Mesenchymal stem cell (in vitro differentiated cells and primary cell): ENCODE data around the gene SLIT3.
A peak's percentile ranks its signal among the peaks of the same experiment; 100 is the strongest.

Source experiments
- DNase-seq: peaks from one replicate; pipeline ENCODE4 v3.0.0-alpha.2; 2013
- H2AFZ ChIP-seq: one replicate; pipeline ENCODE4 v1.6.1; 2013; ENCODE audit warnings: low read depth, mild to moderate bottlenecking, control low read depth, inconsistent platforms, low read length, moderate library complexity
- H2AK5ac ChIP-seq: 2 replicates; pipeline ENCODE4 v1.6.1; 2013; ENCODE audit warnings: low read length, moderate library complexity, mild to moderate bottlenecking, inconsistent platforms; ENCODE audit not compliant: severe bottlenecking
- H2BK120ac ChIP-seq: one replicate; pipeline ENCODE4 v1.6.1; 2013; ENCODE audit warnings: low read depth, mild to moderate bottlenecking, inconsistent platforms, low read length, moderate library complexity
- H2BK12ac ChIP-seq, 2 experiments: one replicate each; pipeline ENCODE4 v1.6.1; 2013; ENCODE audit warnings: inconsistent platforms in 2 of 2, low read length in 2 of 2, mild to moderate bottlenecking in 2 of 2, moderate library complexity in 2 of 2, control low read depth in 1 of 2
- H2BK15ac ChIP-seq: one replicate; pipeline ENCODE4 v1.6.1; 2013; ENCODE audit warnings: mild to moderate bottlenecking, low read depth, inconsistent platforms; ENCODE audit not compliant: poor library complexity, severe bottlenecking
- H2BK5ac ChIP-seq: 2 replicates; pipeline ENCODE4 v1.6.1; 2013; ENCODE audit warnings: low read depth, mild to moderate bottlenecking, low read length, control low read depth, inconsistent platforms; ENCODE audit not compliant: poor library complexity, severe bottlenecking
- H3K14ac ChIP-seq, 2 experiments: one replicate each; pipeline ENCODE4 v1.6.1; 2013; ENCODE audit warnings: inconsistent platforms in 2 of 2, low read length in 2 of 2, control low read depth in 1 of 2, mild to moderate bottlenecking in 1 of 2, moderate library complexity in 1 of 2
- H3K18ac ChIP-seq, 2 experiments: one replicate each; pipeline ENCODE4 v1.6.1; 2013; ENCODE audit warnings: inconsistent platforms in 2 of 2, low read length in 2 of 2, control low read depth in 1 of 2, low read depth in 1 of 2, mild to moderate bottlenecking in 1 of 2
- H3K23ac ChIP-seq, 2 experiments: one replicate each; pipeline ENCODE4 v1.6.1; 2013; ENCODE audit warnings: inconsistent platforms in 2 of 2, low read length in 2 of 2, mild to moderate bottlenecking in 2 of 2, moderate library complexity in 2 of 2, control low read depth in 1 of 2
- H3K27ac ChIP-seq: 2 replicates; pipeline ENCODE4 v1.5.1; 2013; ENCODE audit warnings: mild to moderate bottlenecking, moderate library complexity, low read length, control low read depth, inconsistent platforms; ENCODE audit not compliant: poor library complexity, severe bottlenecking
- H3K27me3 ChIP-seq, 2 experiments: 2 replicates each; pipeline versions ENCODE4 v1.6.1 to v1.7.0; 2013; ENCODE audit warnings: low read length in 2 of 2, mild to moderate bottlenecking in 2 of 2, moderate library complexity in 2 of 2, control low read depth in 1 of 2, inconsistent platforms in 1 of 2; ENCODE audit not compliant: control insufficient read depth in 1 of 2, insufficient read depth in 1 of 2
- H3K36me3 ChIP-seq, 2 experiments: 2 replicates each; pipeline versions ENCODE4 v1.6.1 to v1.7.0; 2013; ENCODE audit warnings: low read length in 2 of 2, control low read depth in 1 of 2, inconsistent platforms in 1 of 2, low read depth in 1 of 2, mild to moderate bottlenecking in 1 of 2; ENCODE audit not compliant: insufficient read depth in 2 of 2, control insufficient read depth in 1 of 2
- H3K4ac ChIP-seq, 2 experiments: one replicate each; pipeline ENCODE4 v1.6.1; 2013; ENCODE audit warnings: inconsistent platforms in 2 of 2, low read length in 2 of 2, mild to moderate bottlenecking in 2 of 2, moderate library complexity in 2 of 2, control low read depth in 1 of 2, low read depth in 1 of 2
- H3K4me1 ChIP-seq: 2 replicates; pipeline ENCODE4 v1.6.1; 2013; ENCODE audit warnings: low read depth, low read length, control low read depth; ENCODE audit not compliant: control insufficient read depth, insufficient read depth
- H3K4me2 ChIP-seq: 2 replicates; pipeline ENCODE4 v1.6.1; 2013; ENCODE audit warnings: low read length, mild to moderate bottlenecking, inconsistent platforms; ENCODE audit not compliant: poor library complexity, severe bottlenecking
- H3K4me3 ChIP-seq, 2 experiments: 2 replicates each; pipeline versions ENCODE4 v1.5.1 to v1.7.0; 2013; ENCODE audit warnings: low read length in 2 of 2, mild to moderate bottlenecking in 2 of 2, control low read depth in 1 of 2, low read depth in 1 of 2; ENCODE audit not compliant: insufficient read depth in 1 of 2
- H3K79me1 ChIP-seq: replicated peaks from 2 replicates; pipeline ENCODE4 v1.6.1; 2013; ENCODE audit warnings: mild to moderate bottlenecking, control low read depth, low read length, inconsistent platforms; ENCODE audit not compliant: poor library complexity, severe bottlenecking
- H3K9ac ChIP-seq: 2 replicates; pipeline ENCODE4 v1.7.0; 2013; ENCODE audit warnings: mild to moderate bottlenecking, low read length, moderate library complexity
- H3K9me3 ChIP-seq: 2 replicates; pipeline ENCODE4 v1.7.0; 2013; ENCODE audit warnings: mild to moderate bottlenecking, low read length; ENCODE audit not compliant: control insufficient read depth
- H4K8ac ChIP-seq: one replicate; pipeline ENCODE4 v1.6.1; 2013; ENCODE audit warnings: inconsistent platforms, mild to moderate bottlenecking, low read length, moderate library complexity
- H4K91ac ChIP-seq: one replicate; pipeline ENCODE4 v1.6.1; 2013; ENCODE audit warnings: mild to moderate bottlenecking, low read length, inconsistent platforms
- WGBS: methylation state at CpG from one replicate; pipeline ENCODE4 v1.1.7; 2013; ENCODE audit warnings: mixed read lengths; 5-methylcytosine and 5-hydroxymethylcytosine counted together

The SLIT3 gene

DNA sequence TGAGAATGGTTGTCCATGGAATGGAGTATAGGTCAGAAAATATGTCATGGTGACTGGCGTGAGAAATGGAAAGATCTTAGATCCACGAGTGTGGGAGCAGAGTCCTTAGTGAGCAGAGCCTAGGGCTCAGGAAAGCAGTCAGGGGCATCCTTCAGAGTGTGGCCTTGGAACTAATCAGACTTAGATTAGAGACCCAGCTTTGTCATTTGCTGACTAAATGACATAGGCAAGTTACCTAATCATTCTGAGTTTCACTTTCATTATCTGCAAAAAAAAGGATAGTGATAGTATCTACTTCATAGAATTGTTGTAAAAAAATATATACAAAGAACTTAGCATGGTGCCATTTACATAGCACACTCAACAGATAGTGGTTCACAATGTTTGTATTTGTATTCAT, 24.3 kb upstream of the SLIT3 start:
- Histone ChIP-seq H3K4me1 (no peaks in the 10 kb centered on the region), H3K14ac (no peak overlapping the region), H2BK12ac (no peak overlapping the region), H3K4me2 (no peak overlapping the region), H3K9ac (peak overlapping the region; percentile 1), H3K79me1 (no peaks in the 10 kb centered on the region), H4K8ac (no peak overlapping the region), H2BK120ac (no peak overlapping the region), H3K23ac (no peak overlapping the region), H3K4me3 (peak overlapping the region in 1 of 2 experiments; percentile 54), H3K27me3 (no peaks in the 10 kb centered on the region), H2BK5ac (no peak overlapping the region), H2AFZ (no peak overlapping the region), H2AK5ac (no peak overlapping the region), H3K9me3 (no peaks in the 10 kb centered on the region), H2BK15ac (no peak overlapping the region), H3K36me3 (no peaks in the 10 kb centered on the region), H3K4ac (no peak overlapping the region), H3K27ac (no peak overlapping the region), H4K91ac (no peak overlapping the region), H3K18ac (no peak overlapping the region)
- no peak for DNase-seq
- 88% methylated on average over 2 of the region's 2 CpGs for WGBS

DNA sequence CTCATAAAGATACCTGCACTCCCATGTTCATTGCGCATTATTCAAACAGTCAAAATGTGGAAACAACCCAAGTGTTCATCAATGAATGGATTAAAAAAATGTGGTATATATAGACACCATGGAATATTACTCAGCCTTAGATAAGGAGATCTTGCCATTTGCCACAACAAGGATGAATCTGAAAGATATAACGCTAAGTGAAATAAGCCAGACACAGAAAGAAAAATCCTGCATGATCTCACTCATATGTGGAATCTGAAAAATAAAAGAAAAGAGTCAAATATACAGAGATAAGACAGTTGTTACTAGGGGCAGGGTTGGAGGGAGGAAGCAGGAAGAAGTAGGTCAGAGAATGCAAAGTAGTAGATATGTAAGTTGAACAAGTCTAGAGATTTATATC, 17.6 kb upstream of the SLIT3 start:
- Histone ChIP-seq H3K14ac (no peak overlapping the region), H3K4me2 (no peak overlapping the region), H2BK120ac (no peak overlapping the region), H3K4me1 (no peaks in the 10 kb centered on the region), H3K27me3 (no peaks in the 10 kb centered on the region), H3K4ac (no peak overlapping the region), H2BK15ac (no peak overlapping the region), H2BK5ac (no peak overlapping the region), H3K4me3 (no peak overlapping the region), H3K9me3 (peaks cover 4% of the 10 kb centered on the region), H2BK12ac (no peak overlapping the region), H4K91ac (no peak overlapping the region), H3K18ac (no peak overlapping the region), H3K9ac (no peak overlapping the region), H2AFZ (no peak overlapping the region), H3K79me1 (no peaks in the 10 kb centered on the region), H4K8ac (no peak overlapping the region), H3K23ac (no peak overlapping the region), H2AK5ac (no peak overlapping the region), H3K27ac (no peak overlapping the region), H3K36me3 (no peaks in the 10 kb centered on the region)
- WGBS = no CpG with 5 or more reads among the region's 2 CpGs
- DNase-seq = no peak

DNA sequence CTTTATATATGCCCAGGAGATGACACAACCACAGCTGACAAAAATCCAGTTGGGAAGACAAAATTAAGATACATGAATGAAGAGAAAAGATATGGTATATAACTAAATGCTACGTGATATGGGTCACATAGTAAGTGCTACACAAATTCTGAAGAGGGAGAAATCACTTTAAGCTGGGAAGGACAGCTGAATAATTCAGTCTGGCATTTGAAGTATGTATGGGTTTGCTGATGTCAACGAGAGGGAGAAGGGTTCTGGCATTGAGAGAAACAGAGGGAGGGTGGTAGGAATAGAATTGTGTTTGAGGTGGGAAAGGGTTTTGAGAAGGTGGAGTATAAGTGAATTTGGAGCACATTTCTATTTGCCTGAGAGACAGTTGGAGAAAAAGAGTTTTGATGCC, 6.7 kb upstream of the SLIT3 start:
- Histone ChIP-seq H4K91ac (no peak overlapping the region), H2BK5ac (no peak overlapping the region), H3K4ac (no peak overlapping the region), H3K79me1 (no peaks in the 10 kb centered on the region), H3K27me3 (peaks cover 0 to 32% of the 10 kb centered on the region in 2 experiments), H2BK12ac (no peak overlapping the region), H3K4me2 (no peak overlapping the region), H3K27ac (no peak overlapping the region), H2BK15ac (no peak overlapping the region), H2BK120ac (no peak overlapping the region), H3K18ac (no peak overlapping the region), H3K23ac (no peak overlapping the region), H4K8ac (no peak overlapping the region), H3K9ac (no peak overlapping the region), H2AFZ (no peak overlapping the region), H3K4me3 (no peak overlapping the region), H3K14ac (no peak overlapping the region), H3K9me3 (no peaks in the 10 kb centered on the region), H3K36me3 (no peaks in the 10 kb centered on the region), H2AK5ac (no peak overlapping the region), H3K4me1 (no peaks in the 10 kb centered on the region)
- 30% methylated on average over 2 of the region's 2 CpGs for WGBS
- DNase-seq = no peak

DNA sequence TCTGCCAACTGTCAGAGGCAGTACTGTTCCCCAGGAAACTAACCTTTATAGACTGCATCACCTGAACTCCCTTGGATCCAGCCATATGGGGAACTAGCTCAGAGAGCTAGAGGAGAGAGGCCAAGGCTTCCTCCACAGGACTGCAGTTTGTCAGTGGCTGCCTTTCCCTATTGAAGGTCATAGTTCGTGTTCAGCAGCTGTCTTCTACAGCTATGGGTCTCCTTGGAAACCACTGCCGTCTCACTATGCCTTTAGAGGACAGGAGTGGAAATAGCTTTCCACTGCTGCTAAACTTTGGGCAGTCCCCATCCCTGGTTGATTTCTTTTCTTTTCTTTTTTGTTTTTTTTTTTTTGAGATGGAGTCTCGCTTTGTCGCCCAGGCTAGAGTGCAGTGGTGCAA, 4.4 kb upstream of the SLIT3 start:
- no peak overlapping the region for H3K27ac ChIP-seq
- H4K8ac ChIP-seq = no peak overlapping the region
- H3K4me1 ChIP-seq = peaks cover 10% of the 10 kb centered on the region
- H2BK12ac ChIP-seq = no peak overlapping the region
- no peak overlapping the region for H2BK120ac ChIP-seq
- no peak for DNase-seq
- no peak overlapping the region for H3K4ac ChIP-seq
- H4K91ac ChIP-seq = no peak overlapping the region
- WGBS = 90% methylated on average over 4 of the region's 4 CpGs
- H2BK5ac ChIP-seq = no peak overlapping the region
- H3K14ac ChIP-seq = no peak overlapping the region
- H3K79me1 ChIP-seq = no peaks in the 10 kb centered on the region
- H3K4me2 ChIP-seq = no peak overlapping the region
- H2AFZ ChIP-seq = no peak overlapping the region
- no peak overlapping the region for H3K18ac ChIP-seq
- no peaks in the 10 kb centered on the region for H3K9me3 ChIP-seq
- no peak overlapping the region for H2BK15ac ChIP-seq
- no peaks in the 10 kb centered on the region for H3K36me3 ChIP-seq
- H3K4me3 ChIP-seq = no peak overlapping the region
- peaks cover 0 to 44% of the 10 kb centered on the region in 2 experiments for H3K27me3 ChIP-seq
- no peak overlapping the region for H3K9ac ChIP-seq
- H2AK5ac ChIP-seq = no peak overlapping the region
- H3K23ac ChIP-seq = no peak overlapping the region
